Liver (tissue), 3 donors: Measurements from ENCODE around the gene GIPC2.

Experiments used
- RAD21 ChIP-seq, 2 donors: IDR thresholded peaks; 2 replicates each; pipeline ENCODE4 v1.6.1; 2016; ENCODE audit warnings: antibody characterized with exemption in 2 of 2, mild to moderate bottlenecking in 2 of 2
- TAF1 ChIP-seq: conservative IDR thresholded peaks from 2 replicates; pipeline ENCODE4 v1.6.1; 2016; ENCODE audit warnings: antibody characterized with exemption, mild to moderate bottlenecking
- YY1 ChIP-seq: IDR thresholded peaks from 2 replicates; pipeline ENCODE4 v1.6.1; 2016; ENCODE audit warnings: antibody characterized with exemption, mild to moderate bottlenecking
- TF ChIP-seq, protein P1 (sequence below): fragments of 150-350 bp; IDR thresholded peaks from 2 replicates; pipeline ENCODE4 v1.5.1; 2017; ENCODE audit warnings: improper control_type of control experiment, low read depth, low read length; ENCODE audit not compliant: missing input control
- donor health status: healthy.
- donor health status: healthy.

GRCh38 chr1:78044796-78045562, 787 bp upstream of the GIPC2 start:
- TF ChIP-seq RAD21 (IDR thresholded peaks at IDR 0.05): no peak
- no peak for TF ChIP-seq YY1
- TF ChIP-seq, protein P1, sequence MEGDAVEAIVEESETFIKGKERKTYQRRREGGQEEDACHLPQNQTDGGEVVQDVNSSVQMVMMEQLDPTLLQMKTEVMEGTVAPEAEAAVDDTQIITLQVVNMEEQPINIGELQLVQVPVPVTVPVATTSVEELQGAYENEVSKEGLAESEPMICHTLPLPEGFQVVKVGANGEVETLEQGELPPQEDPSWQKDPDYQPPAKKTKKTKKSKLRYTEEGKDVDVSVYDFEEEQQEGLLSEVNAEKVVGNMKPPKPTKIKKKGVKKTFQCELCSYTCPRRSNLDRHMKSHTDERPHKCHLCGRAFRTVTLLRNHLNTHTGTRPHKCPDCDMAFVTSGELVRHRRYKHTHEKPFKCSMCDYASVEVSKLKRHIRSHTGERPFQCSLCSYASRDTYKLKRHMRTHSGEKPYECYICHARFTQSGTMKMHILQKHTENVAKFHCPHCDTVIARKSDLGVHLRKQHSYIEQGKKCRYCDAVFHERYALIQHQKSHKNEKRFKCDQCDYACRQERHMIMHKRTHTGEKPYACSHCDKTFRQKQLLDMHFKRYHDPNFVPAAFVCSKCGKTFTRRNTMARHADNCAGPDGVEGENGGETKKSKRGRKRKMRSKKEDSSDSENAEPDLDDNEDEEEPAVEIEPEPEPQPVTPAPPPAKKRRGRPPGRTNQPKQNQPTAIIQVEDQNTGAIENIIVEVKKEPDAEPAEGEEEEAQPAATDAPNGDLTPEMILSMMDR: no peak
- TF ChIP-seq TAF1: no peak
